DMS153 treated with DMSO at 0.1 percent for 48 hours (cell line): Measurements from ENCODE around the gene CPPED1.

ENCODE experiments used
- DNase-seq: peaks from one replicate; lab custom pipeline; 2025; ENCODE audit not compliant: unreplicated experiment; lab: John Stamatoyannopoulos, UW

Gene CPPED1

GRCh38 chr16:12651765-12652512 lies 151.7 kb downstream of the CPPED1 start:
- DNase-seq = no peak

GRCh38 chr16:12649356-12649755 lies 154.3 kb downstream of the CPPED1 start:
- DNase-seq = no peak

- DNase-seq = no peak
Observed at GRCh38 chr16:12646490-12647274, 157.0 kb downstream of the CPPED1 start.

DNA sequence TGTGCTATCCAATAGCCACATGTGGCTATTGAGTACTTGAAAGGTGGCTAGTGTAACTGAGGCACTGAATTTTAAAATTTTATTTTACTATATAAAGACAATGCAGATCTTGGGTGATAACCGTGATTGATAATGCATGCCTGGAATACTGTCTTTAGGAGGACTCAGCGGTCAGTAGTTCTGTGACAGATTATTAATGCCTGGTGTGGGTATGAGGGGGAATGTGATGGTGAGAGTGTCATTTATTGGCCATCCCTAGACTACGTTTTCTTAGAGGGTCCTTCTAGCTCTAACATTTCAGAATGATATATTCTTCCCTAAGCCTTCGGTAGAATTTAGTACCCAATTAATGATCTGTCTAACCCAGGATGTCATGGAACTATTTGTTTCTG lies 157.6 kb downstream of the CPPED1 start:
- no peak for DNase-seq

DNA sequence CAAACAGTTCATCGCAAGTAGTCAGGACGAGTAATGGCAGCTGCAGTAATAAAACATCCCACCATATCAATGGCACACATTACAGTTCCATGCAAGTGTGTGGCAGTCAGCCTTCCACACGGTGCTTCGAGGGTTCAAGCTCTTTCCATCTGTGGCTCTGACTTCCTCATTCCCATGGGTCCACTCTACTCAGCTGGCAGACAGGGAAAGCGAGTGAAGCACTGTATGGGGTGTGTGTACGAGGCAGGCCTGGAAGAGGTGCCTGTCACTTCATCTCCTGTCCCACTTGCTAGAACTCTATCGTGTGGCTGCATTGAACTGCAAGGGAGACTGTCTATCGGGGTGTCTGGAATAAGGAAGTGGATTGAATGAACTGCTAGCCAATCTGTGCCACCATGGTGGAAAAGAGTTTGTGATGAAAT lies 160.6 kb downstream of the CPPED1 start:
- no peak for DNase-seq

DNA sequence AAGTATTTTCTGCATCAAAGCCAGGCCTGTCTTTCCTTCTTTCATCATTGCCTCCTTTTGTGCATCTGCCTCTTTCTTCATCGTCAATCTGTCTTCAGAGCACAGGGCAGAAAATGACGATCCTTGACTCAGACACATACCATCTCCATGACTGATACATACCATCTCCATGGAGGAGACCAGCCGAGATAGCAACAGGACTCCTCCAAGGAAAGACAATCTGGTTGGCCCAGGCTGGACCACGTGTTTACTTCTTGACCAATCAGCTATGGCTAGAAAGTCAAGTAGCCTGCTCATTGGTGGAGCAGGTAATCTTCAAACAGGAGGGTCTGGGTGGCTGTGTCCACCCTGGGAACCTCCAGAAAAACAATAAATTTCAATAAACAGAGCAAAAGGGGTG lies 164.6 kb downstream of the CPPED1 start:
- DNase-seq = no peak

- DNase-seq = no peak
Observed at GRCh38 chr16:12637002-12637401, 166.7 kb downstream of the CPPED1 start.

- no peak for DNase-seq
Observed at GRCh38 chr16:12629271-12629670, 174.4 kb downstream of the CPPED1 start.

GRCh38 chr16:12628536-12628935 lies 175.2 kb downstream of the CPPED1 start:
- no peak for DNase-seq

DNA sequence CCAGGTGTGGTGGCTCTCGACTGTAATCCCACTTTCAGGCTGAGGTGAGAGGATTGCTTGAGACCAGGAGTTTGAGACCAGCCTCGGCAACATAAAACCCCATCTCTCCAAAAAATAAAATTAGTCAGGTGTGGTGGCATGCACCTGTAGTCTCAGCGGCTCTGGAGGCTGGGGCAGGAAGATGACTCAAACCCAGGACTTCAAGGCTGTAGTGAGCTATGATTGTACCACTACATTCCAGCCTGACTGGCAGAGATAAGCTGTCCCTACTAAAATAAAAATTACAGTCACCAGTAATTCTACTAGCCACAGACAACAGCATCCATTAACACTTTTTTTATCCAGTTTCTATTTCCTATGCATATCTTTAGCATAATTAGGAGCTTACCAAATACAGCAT lies 176.3 kb downstream of the CPPED1 start:
- DNase-seq = no peak

GRCh38 chr16:12626411-12626810 lies 177.3 kb downstream of the CPPED1 start:
- DNase-seq = no peak

GRCh38 chr16:12625716-12626115 lies 178.0 kb downstream of the CPPED1 start:
- no peak for DNase-seq

- DNase-seq = no peak
Observed at GRCh38 chr16:12625068-12625467, 178.6 kb downstream of the CPPED1 start.

- DNase-seq = no peak
Observed at GRCh38 chr16:12620150-12620549, 183.5 kb downstream of the CPPED1 start.

GRCh38 chr16:12618515-12618914 lies 185.2 kb downstream of the CPPED1 start:
- no peak for DNase-seq

DNA sequence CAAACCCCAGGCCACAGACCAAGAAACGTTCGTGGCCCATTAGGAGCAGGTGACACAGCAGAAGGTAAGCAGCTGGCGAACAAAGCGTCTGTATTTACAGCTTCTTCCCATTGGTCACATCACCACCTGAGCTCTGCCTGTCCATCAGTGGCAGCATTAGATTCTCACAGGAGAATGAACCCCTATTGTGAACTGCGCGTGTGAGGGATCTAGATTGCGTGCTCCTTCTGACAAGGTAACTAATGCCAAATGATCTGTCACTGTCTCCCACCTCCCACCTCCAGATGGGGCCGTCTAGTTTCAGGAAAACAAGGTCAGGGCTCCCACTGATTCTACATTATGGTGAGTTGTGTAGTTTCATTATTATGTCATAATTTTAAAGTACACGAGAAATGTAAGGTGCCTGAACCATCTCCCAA lies 186.3 kb downstream of the CPPED1 start:
- DNase-seq = no peak

GRCh38 chr16:12614662-12615278 lies 188.9 kb downstream of the CPPED1 start:
- no peak for DNase-seq

DNA sequence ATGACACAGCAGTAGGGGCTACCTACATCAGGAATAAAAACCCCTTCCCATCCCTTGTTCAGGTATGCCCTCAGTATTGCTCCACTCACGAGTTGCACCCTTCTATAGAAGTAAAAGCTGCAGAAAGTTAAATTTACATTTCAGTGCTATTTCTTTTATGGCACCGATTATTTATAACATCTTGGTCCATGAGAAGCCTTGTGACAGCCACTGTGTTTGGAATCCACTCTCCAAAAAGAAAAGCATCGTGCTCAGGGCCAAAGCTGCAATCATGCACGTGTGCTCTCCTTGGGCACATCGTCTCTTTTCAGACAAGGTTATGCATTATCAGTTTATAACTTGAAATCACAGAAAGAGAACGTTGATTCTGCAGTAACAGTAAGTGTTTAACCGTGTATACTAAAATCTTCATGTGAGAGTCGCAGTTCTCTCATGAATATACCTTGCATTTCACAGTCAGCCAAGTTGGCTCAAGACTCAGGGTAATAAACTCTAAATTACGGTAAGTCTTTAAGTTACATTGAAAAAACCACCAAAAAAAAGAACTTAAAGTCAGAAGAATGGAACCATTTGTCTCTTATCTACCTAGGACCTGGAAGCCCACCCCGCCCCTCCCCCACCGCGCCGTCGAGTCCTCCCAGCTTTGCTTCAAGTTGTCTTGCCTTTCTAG lies 189.6 kb downstream of the CPPED1 start:
- no peak for DNase-seq

GRCh38 chr16:12613131-12613991 lies 190.3 kb downstream of the CPPED1 start:
- no peak for DNase-seq

- no peak for DNase-seq
Observed at GRCh38 chr16:12612598-12613101, 191.0 kb downstream of the CPPED1 start.
